Measurements from ENCODE around the gene CCDC197. TPM values are rescaled to one million over a fixed set of nuclear protein-coding genes. Genes with fewer than 3 reads are reported as not detected.
A peak's percentile ranks its signal among the peaks of the same experiment; 100 is the strongest.

Gene CCDC197
- total RNA-seq, 2 experiments from 2014 or later: not detected

GRCh38 chr14:93961620-93962019, 35.5 kb upstream of the CCDC197 start:
- H3K36me3 ChIP-seq (ENCODE audit: insufficient read depth, low read length): no peaks in the 10 kb centered on the region
- Mint-ChIP-seq H3K27me3 (no peaks in the 10 kb centered on the region), H3K9me3 (no peaks in the 10 kb centered on the region), H3K27ac (peak overlapping the region; percentile 71), H3K4me3 (no peak overlapping the region), H3K4me1 (ENCODE audit: low read depth) (peaks cover 81% of the 10 kb centered on the region), H3K36me3 (ENCODE audit: low read depth) (no peaks in the 10 kb centered on the region)
- H3K27me3 ChIP-seq (ENCODE audit: control insufficient read depth in 1 of 2, insufficient read depth in 2 of 2, low read length in 2 of 2): no peaks in the 10 kb centered on the region
- no peak for TF ChIP-seq CTCF (IDR thresholded peaks at IDR 0.05)
- intact Hi-C loops (cut with DNase I, micrococcal nuclease): loop anchor here (2.0 kb wide), 2 partner anchors 15 to 17 kb away; partner anchors contain the start of gene ASB2 (in 1 of the 2)
- peaks cover 89% of the 10 kb centered on the region for H3K4me1 ChIP-seq (ENCODE audit: insufficient read depth, low read length)
- H3K4me3 ChIP-seq (ENCODE audit: low read length): no peak overlapping the region
- ChIA-PET CTCF (interaction anchor here (1.2 to 3.6 kb wide), 2 partner anchors 9 to 22 kb away, joined by 9 to 31 read pairs; no protein-coding TSS in a partner anchor), POLR2A (interaction anchor here (4.1 to 6.1 kb wide), 2 partner anchors 9 to 17 kb away, joined by 28 to 77 read pairs; no protein-coding TSS in a partner anchor)
- DNase-seq (peak in 1 of 14 experiments; percentile 46), ATAC-seq (ENCODE audit: poor library complexity) (no peak)
- H3K27ac ChIP-seq (ENCODE audit: low read depth in 1 of 2, low read length in 2 of 2): peak overlapping the region in 1 of 2 donors; percentile 1
- H3K9me3 ChIP-seq (ENCODE audit: control insufficient read depth in 1 of 2, insufficient read depth in 1 of 2, low read length in 2 of 2): no peaks in the 10 kb centered on the region

GRCh38 chr14:93962701-93963601, 34.1 kb upstream of the CCDC197 start:
- peaks cover 89% of the 10 kb centered on the region for H3K4me1 ChIP-seq (ENCODE audit: insufficient read depth, low read length)
- H3K4me3 ChIP-seq (ENCODE audit: low read length): no peak overlapping the region
- peak in 13 of 14 experiments; percentile 27 to 83 (median 44) for DNase-seq
- POLR2A ChIA-PET: interaction anchor here (0.8 to 6.1 kb wide), 6 partner anchors 8 to 23 kb away, joined by 3 to 77 read pairs (median 8); partner anchors contain the start of gene ASB2
- Mint-ChIP-seq H3K9me3 (no peaks in the 10 kb centered on the region), H3K36me3 (ENCODE audit: low read depth) (no peaks in the 10 kb centered on the region), H3K4me1 (ENCODE audit: low read depth) (peaks cover 68% of the 10 kb centered on the region), H3K27me3 (no peaks in the 10 kb centered on the region), H3K4me3 (peak overlapping the region; percentile 67), H3K27ac (peak overlapping the region; percentile 87)
- H3K27ac ChIP-seq (ENCODE audit: low read depth in 1 of 2, low read length in 2 of 2): peak overlapping the region; percentile 57 to 83
- intact Hi-C loops (cut with DNase I, micrococcal nuclease): loop anchor here in 1 of 2 experiments (2.0 kb wide), 1 partner anchor 16 kb away; no protein-coding TSS in a partner anchor
- H3K27me3 ChIP-seq (ENCODE audit: control insufficient read depth in 1 of 2, insufficient read depth in 2 of 2, low read length in 2 of 2): no peaks in the 10 kb centered on the region
- CTCF ChIA-PET: interaction anchor here (4.1 kb wide), 1 partner anchor 23 kb away, joined by 31 read pairs; no protein-coding TSS in a partner anchor
- TF ChIP-seq CTCF (IDR thresholded peaks at IDR 0.05): no peak
- ATAC-seq (ENCODE audit: poor library complexity): peak; percentile 40
- no peaks in the 10 kb centered on the region for H3K36me3 ChIP-seq (ENCODE audit: insufficient read depth, low read length)
- H3K9me3 ChIP-seq (ENCODE audit: control insufficient read depth in 1 of 2, insufficient read depth in 1 of 2, low read length in 2 of 2): no peaks in the 10 kb centered on the region

GRCh38 chr14:93963692-93964091, 33.4 kb upstream of the CCDC197 start:
- POLR2A ChIA-PET: interaction anchor here (0.8 to 6.1 kb wide), 6 partner anchors 8 to 24 kb away, joined by 3 to 77 read pairs (median 8); partner anchors contain the start of gene ASB2

More at GRCh38 chr14:93963692-93964091, 33.4 kb upstream of the CCDC197 start:
- TF ChIP-seq CTCF (IDR thresholded peaks at IDR 0.05): no peak
- H3K4me3 ChIP-seq (ENCODE audit: low read length): no peak overlapping the region
- CTCF ChIA-PET: interaction anchor here (4.1 kb wide), 1 partner anchor 24 kb away, joined by 31 read pairs; no protein-coding TSS in a partner anchor
- intact Hi-C loops (cut with DNase I, micrococcal nuclease): loop anchor here in 1 of 2 experiments (2.0 kb wide), 1 partner anchor 15 kb away; no protein-coding TSS in a partner anchor
- H3K27ac ChIP-seq (ENCODE audit: low read depth in 1 of 2, low read length in 2 of 2): peak overlapping the region in 1 of 2 donors; percentile 83
- H3K4me1 Mint-ChIP-seq (ENCODE audit: low read depth): peaks cover 61% of the 10 kb centered on the region
- peak overlapping the region; percentile 26 for H3K4me3 Mint-ChIP-seq
- peaks cover 83% of the 10 kb centered on the region for H3K4me1 ChIP-seq (ENCODE audit: insufficient read depth, low read length)
- no peaks in the 10 kb centered on the region for H3K27me3 Mint-ChIP-seq
- no peaks in the 10 kb centered on the region for H3K9me3 ChIP-seq (ENCODE audit: control insufficient read depth in 1 of 2, insufficient read depth in 1 of 2, low read length in 2 of 2)
- peak overlapping the region; percentile 87 for H3K27ac Mint-ChIP-seq
- DNase-seq: peak in 2 of 14 experiments; percentile 34 to 43
- H3K36me3 Mint-ChIP-seq (ENCODE audit: low read depth): no peaks in the 10 kb centered on the region
- H3K9me3 Mint-ChIP-seq: no peaks in the 10 kb centered on the region
- H3K36me3 ChIP-seq (ENCODE audit: insufficient read depth, low read length): no peaks in the 10 kb centered on the region
- H3K27me3 ChIP-seq (ENCODE audit: control insufficient read depth in 1 of 2, insufficient read depth in 2 of 2, low read length in 2 of 2): no peaks in the 10 kb centered on the region
- no peak for ATAC-seq (ENCODE audit: poor library complexity)

Data from CD4-positive, alpha-beta T cell (primary cell).